HCT116 (cell line): ENCODE data around the gene KRTAP10-7. TPM values are rescaled to one million over a fixed set of nuclear protein-coding genes. Genes with fewer than 3 reads are reported as not detected.

Source experiments
- ATAC-seq: fragments of 200-7000 bp; cut with Tn5 transposase; 2 replicates; pipeline ENCODE4 v1.9.1; 2020; ENCODE audit warnings: mild to moderate bottlenecking, moderate library complexity
- BruUV-seq: library from RNA; stranded (reverse); fragments of 400-500 nt; replicated peaks from 2 replicates; lab custom pipeline; 2021; lab: Mats Ljungman, UMichigan
- CTCF ChIA-PET: fragments of 300-600 bp; sonication (Branson Sonifier 250); formaldehyde crosslinking; loops from one replicate; lab custom pipeline; 2021; ENCODE audit warnings: antibody characterized with exemption; lab: Charles Lee
- POLR2A ChIA-PET: fragments of 300-600, 350-600 bp; sonication (Branson Sonifier 250); formaldehyde crosslinking; loops from one replicate; lab custom pipeline; 2021; ENCODE audit warnings: antibody characterized with exemption; lab: Charles Lee
- RAD21 ChIA-PET, 2 experiments: fragments of 300-600 bp; sonication (Branson Sonifier 250); formaldehyde crosslinking; loops; one replicate each; lab custom pipeline; 2023; ENCODE audit warnings: low total read pairs in 2 of 2; ENCODE audit not compliant: uncharacterized antibody in 2 of 2, unreplicated experiment in 2 of 2, low non-redundant PET in 1 of 2; lab: Charles Lee
- DNase-seq: peaks from one replicate; pipeline ENCODE4 v3.0.0-alpha.2; 2010; ENCODE audit warnings: low read depth, low spot score
- H2AFZ ChIP-seq: fragments of 200-600 bp; shearing (Covaris generic), sonication (generic); 2 replicates; pipeline ENCODE4 v1.6.1; 2017; ENCODE audit warnings: low read depth, mixed run types, mixed read lengths, antibody characterized with exemption, low read length; ENCODE audit not compliant: poor library complexity, severe bottlenecking
- H3K27ac ChIP-seq: 2 replicates; pipeline ENCODE4 v1.5.1; 2012; ENCODE audit warnings: low read depth, low read length
- H3K27me3 ChIP-seq: fragments of 200-600 bp; sonication (generic); 2 replicates; pipeline ENCODE4 v1.6.1; 2016; ENCODE audit warnings: mixed run types, low read length, mixed read lengths; ENCODE audit not compliant: insufficient read depth
- H3K36me3 ChIP-seq, 2 experiments: fragments of 200-500 bp in 1 of 2; fragments of 200-600 bp in 1 of 2; sonication (Bioruptor generic) in 1 of 2; sonication (generic) in 1 of 2; 2 replicates each; pipeline versions ENCODE4 v1.5.1 to v1.6.1; 2014 to 2016; ENCODE audit warnings: low read length in 2 of 2, inconsistent platforms in 1 of 2, mixed read lengths in 1 of 2, mixed run types in 1 of 2; ENCODE audit not compliant: insufficient read depth in 2 of 2, control insufficient read depth in 1 of 2
- H3K4me1 ChIP-seq, 2 experiments: fragments of 200-600 bp in 1 of 2; sonication (generic) in 1 of 2; 2 replicates each; pipeline versions ENCODE4 v1.5.1 to v1.6.1; 2012 to 2017; ENCODE audit warnings: low read length in 2 of 2, inconsistent platforms in 1 of 2, mild to moderate bottlenecking in 1 of 2, mixed read lengths in 1 of 2, mixed run types in 1 of 2, moderate library complexity in 1 of 2; ENCODE audit not compliant: insufficient read depth in 2 of 2, control insufficient read depth in 1 of 2
- H3K4me2 ChIP-seq: fragments of 200-600 bp; sonication (generic); 2 replicates; pipeline ENCODE4 v1.6.1; 2017; ENCODE audit warnings: mixed run types, low read length, mixed read lengths
- H3K4me3 ChIP-seq, 2 experiments: fragments of 200-600 bp in 1 of 2; sonication (generic) in 1 of 2; replicated peaks in 1 of 2; 2 replicates each; pipeline ENCODE4 v1.5.1; 2011 to 2016; ENCODE audit warnings: low read length in 2 of 2, control low read depth in 1 of 2, low read depth in 1 of 2, mild to moderate bottlenecking in 1 of 2, mixed read lengths in 1 of 2, mixed run types in 1 of 2
- H3K79me2 ChIP-seq: fragments of 200-600 bp; sonication (generic); 2 replicates; pipeline ENCODE4 v1.6.1; 2017; ENCODE audit warnings: mild to moderate bottlenecking, mixed run types, low read length, moderate library complexity, mixed read lengths; ENCODE audit not compliant: insufficient read depth
- H3K9ac ChIP-seq: fragments of 200-600 bp; sonication (generic); 2 replicates; pipeline ENCODE4 v1.6.1; 2016; ENCODE audit warnings: low read length, mixed read lengths
- H3K9me2 ChIP-seq: fragments of 200-600 bp; sonication (generic), shearing (Covaris generic); 2 replicates; pipeline ENCODE4 v1.6.1; 2017; ENCODE audit warnings: mixed run types, mild to moderate bottlenecking, moderate library complexity; ENCODE audit not compliant: insufficient read depth
- H3K9me3 ChIP-seq, 2 experiments: fragments of 200-500 bp in 1 of 2; fragments of 200-600 bp in 1 of 2; sonication (Bioruptor generic) in 1 of 2; sonication (generic) in 1 of 2; 2 replicates each; pipeline ENCODE4 v1.6.1; 2014 to 2017; ENCODE audit warnings: low read length in 2 of 2, mixed read lengths in 2 of 2, inconsistent platforms in 1 of 2, low read depth in 1 of 2, mild to moderate bottlenecking in 1 of 2, mixed run types in 1 of 2, moderate library complexity in 1 of 2; ENCODE audit not compliant: control insufficient read depth in 1 of 2, insufficient read depth in 1 of 2
- H4K20me1 ChIP-seq: fragments of 200-600 bp; sonication (generic), shearing (Covaris generic); 2 replicates; pipeline ENCODE4 v1.6.1; 2017; ENCODE audit warnings: mixed run types, mild to moderate bottlenecking, moderate library complexity; ENCODE audit not compliant: insufficient read depth
- FOSL1 ChIP-seq: IDR thresholded peaks from 2 replicates; pipeline ENCODE4 v1.6.1; 2012; ENCODE audit warnings: low read depth
- JUND ChIP-seq: IDR thresholded peaks from 2 replicates; pipeline ENCODE4 v1.6.1; 2012
- POLR2A ChIP-seq: IDR thresholded peaks from 2 replicates; pipeline ENCODE4 v1.7.0; 2011; ENCODE audit warnings: borderline replicate concordance; ENCODE audit not compliant: insufficient read depth, insufficient read length; ENCODE audit errors: extremely low read depth
- POLR2AphosphoS5 ChIP-seq: IDR thresholded peaks from 2 replicates; pipeline ENCODE4 v1.6.1; 2011; ENCODE audit warnings: mild to moderate bottlenecking, low read depth, low read length, moderate library complexity
- SIN3A ChIP-seq: IDR thresholded peaks from 2 replicates; pipeline ENCODE4 v1.6.1; 2012; ENCODE audit warnings: low read depth
- SP1 ChIP-seq: IDR thresholded peaks from 2 replicates; pipeline ENCODE4 v1.6.1; 2012; ENCODE audit warnings: low read depth
- ZFX ChIP-seq: fragments of 450-650 bp; IDR thresholded peaks from 2 replicates; pipeline ENCODE4 v1.6.1; 2017
- ZNF274 ChIP-seq: fragments of 200-500 bp; sonication (Bioruptor generic); IDR thresholded peaks from 2 replicates; pipeline ENCODE4 v1.6.1; 2014; ENCODE audit warnings: mild to moderate bottlenecking, low read depth, low read length, inconsistent platforms
- intact Hi-C: fragments of 100-400 bp; cut with micrococcal nuclease; formaldehyde crosslinking; loops from 2 replicates; pipeline ENCODE4 v1.10.0; 2022
- total RNA-seq: library from RNA; stranded (reverse); gene quantifications from one replicate; pipeline ENCODE4 v1.2.1, GENCODE V29; 2021; ENCODE audit not compliant: unreplicated experiment
- TF ChIP-seq, protein P1 (sequence below): IDR thresholded peaks from 2 replicates; pipeline ENCODE4 v1.6.1; 2012
- TF ChIP-seq, protein P2 (sequence below): IDR thresholded peaks from 2 replicates; pipeline ENCODE4 v1.6.1; 2012
- TF ChIP-seq, protein P3 (sequence below): IDR thresholded peaks from 2 replicates; pipeline ENCODE4 v1.6.1; 2012; ENCODE audit warnings: low read depth

The KRTAP10-7 gene
- total RNA-seq, 1 experiment from 2014 or later: not detected

DNA sequence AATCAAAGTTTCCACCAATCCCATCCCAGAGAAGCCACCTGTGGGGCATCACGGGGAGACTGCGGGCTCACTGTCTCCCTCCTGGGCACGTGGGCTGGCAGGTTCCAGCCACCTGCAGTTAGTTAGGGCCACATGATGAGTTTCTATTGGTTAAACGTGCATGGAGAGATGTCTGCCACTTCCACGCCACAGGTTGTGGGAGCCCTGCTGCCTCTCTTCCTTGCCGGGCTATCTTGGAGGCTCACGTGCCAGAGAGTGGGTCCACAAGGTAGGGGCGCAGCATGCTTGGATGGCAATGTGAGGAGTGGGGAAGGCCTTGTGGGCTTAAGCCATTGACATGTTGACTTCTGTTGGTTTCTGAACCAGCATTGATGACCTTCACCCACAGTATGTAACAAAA lies 3.5 kb downstream of the KRTAP10-7 start:
- no peak overlapping the region for H3K27ac ChIP-seq
- no peaks in the 10 kb centered on the region for H3K9me3 ChIP-seq

More for the DNA sequence above, 3.5 kb downstream of the KRTAP10-7 start:
- no peak overlapping the region for H2AFZ ChIP-seq
- no peaks in the 10 kb centered on the region for H3K79me2 ChIP-seq
- no peaks in the 10 kb centered on the region for H3K9me2 ChIP-seq
- H3K9ac ChIP-seq: no peak overlapping the region
- no peaks in the 10 kb centered on the region for H3K4me1 ChIP-seq
- intact Hi-C loops: no loop called here
- H3K4me3 ChIP-seq: no peak overlapping the region
- ChIA-PET CTCF (no interaction called here), POLR2A (no interaction called here), RAD21 (no interaction called here)
- BruUV-seq: no TSS peak
- H3K27me3 ChIP-seq: peaks cover 11% of the 10 kb centered on the region; the same call in 1 of the 2 replicates
- no peaks in the 10 kb centered on the region for H4K20me1 ChIP-seq
- no peak for TF ChIP-seq ZFX
- no peak for TF ChIP-seq ZNF274
- TF ChIP-seq, protein P1, sequence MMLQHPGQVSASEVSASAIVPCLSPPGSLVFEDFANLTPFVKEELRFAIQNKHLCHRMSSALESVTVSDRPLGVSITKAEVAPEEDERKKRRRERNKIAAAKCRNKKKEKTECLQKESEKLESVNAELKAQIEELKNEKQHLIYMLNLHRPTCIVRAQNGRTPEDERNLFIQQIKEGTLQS: no peak
- TF ChIP-seq, protein P2, sequence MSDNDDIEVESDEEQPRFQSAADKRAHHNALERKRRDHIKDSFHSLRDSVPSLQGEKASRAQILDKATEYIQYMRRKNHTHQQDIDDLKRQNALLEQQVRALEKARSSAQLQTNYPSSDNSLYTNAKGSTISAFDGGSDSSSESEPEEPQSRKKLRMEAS: no peak
- no peak for TF ChIP-seq FOSL1
- TF ChIP-seq POLR2AphosphoS5: no peak
- TF ChIP-seq SP1: no peak
- no peak for TF ChIP-seq SIN3A
- no peak for TF ChIP-seq JUND
- TF ChIP-seq, protein P3, sequence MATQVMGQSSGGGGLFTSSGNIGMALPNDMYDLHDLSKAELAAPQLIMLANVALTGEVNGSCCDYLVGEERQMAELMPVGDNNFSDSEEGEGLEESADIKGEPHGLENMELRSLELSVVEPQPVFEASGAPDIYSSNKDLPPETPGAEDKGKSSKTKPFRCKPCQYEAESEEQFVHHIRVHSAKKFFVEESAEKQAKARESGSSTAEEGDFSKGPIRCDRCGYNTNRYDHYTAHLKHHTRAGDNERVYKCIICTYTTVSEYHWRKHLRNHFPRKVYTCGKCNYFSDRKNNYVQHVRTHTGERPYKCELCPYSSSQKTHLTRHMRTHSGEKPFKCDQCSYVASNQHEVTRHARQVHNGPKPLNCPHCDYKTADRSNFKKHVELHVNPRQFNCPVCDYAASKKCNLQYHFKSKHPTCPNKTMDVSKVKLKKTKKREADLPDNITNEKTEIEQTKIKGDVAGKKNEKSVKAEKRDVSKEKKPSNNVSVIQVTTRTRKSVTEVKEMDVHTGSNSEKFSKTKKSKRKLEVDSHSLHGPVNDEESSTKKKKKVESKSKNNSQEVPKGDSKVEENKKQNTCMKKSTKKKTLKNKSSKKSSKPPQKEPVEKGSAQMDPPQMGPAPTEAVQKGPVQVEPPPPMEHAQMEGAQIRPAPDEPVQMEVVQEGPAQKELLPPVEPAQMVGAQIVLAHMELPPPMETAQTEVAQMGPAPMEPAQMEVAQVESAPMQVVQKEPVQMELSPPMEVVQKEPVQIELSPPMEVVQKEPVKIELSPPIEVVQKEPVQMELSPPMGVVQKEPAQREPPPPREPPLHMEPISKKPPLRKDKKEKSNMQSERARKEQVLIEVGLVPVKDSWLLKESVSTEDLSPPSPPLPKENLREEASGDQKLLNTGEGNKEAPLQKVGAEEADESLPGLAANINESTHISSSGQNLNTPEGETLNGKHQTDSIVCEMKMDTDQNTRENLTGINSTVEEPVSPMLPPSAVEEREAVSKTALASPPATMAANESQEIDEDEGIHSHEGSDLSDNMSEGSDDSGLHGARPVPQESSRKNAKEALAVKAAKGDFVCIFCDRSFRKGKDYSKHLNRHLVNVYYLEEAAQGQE: no peak
- TF ChIP-seq POLR2A: no peak
- no peak overlapping the region for H3K4me2 ChIP-seq
- H3K36me3 ChIP-seq: no peaks in the 10 kb centered on the region
- no peak for ATAC-seq
- no peak for DNase-seq
